Renal pelvis (tissue), 4 donors: ENCODE data around the gene SNAP25. TPM values are rescaled to one million over a fixed set of nuclear protein-coding genes. Genes with fewer than 3 reads are reported as not detected.
A peak's percentile ranks its signal among the peaks of the same experiment; 100 is the strongest.

Source experiments
- DNase-seq: peaks from one replicate; pipeline ENCODE4 v3.0.0-alpha.2; 2013
- polyA plus RNA-seq, 3 donors: library from polyadenylated mRNA; unstranded; fragments of 120-200 nt; gene quantifications; one replicate each; pipeline ENCODE4 v1.2.1, GENCODE V29; 2013; ENCODE audit not compliant: insufficient read length in 3 of 3

The SNAP25 gene
- polyA plus RNA-seq, 3 donors = 6.1 to 6.7 (median 6.6) TPM

GRCh38 chr20:10201321-10201870 is 17.2 kb upstream of the SNAP25 start:
- DNase-seq = no peak

DNA sequence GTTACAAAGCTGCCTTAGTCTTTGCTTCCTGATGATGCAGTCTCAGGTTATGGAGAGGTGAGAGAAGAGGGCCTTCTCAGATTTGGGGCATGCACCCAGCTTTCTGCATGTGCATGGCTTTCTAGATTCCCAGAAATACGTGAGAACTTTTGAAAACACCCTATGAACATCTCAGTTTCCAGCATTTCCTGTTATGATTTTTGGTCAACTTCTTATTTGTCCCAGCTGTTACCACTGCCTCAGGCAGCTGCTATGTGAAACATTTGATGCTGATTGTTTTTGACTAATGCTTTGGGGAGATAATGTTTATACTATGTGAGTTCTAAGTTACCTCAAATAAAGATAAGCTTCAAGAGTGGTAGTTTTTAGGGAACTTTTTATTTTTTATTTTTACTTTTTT is 9.5 kb upstream of the SNAP25 start:
- no peak for DNase-seq

DNA sequence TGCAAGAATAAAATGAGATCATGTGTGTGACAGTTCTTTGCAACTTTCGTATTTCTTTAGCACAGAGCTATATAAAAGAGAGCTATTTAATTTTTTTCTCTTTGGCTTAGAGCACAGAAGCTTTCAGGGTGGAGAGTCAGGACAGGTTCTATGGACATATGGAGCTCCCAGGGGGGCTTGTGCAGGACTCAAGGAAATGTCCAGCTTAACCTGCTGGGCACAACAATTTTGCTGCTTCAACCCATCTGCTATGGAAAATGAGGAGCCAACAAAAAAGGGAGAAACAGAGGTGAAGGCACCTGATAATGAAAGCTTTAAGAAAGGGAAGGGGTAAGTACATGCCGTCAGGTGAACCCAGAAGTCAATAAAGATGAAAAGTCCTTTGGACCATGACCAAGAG is 5.1 kb upstream of the SNAP25 start:
- no peak for DNase-seq

DNA sequence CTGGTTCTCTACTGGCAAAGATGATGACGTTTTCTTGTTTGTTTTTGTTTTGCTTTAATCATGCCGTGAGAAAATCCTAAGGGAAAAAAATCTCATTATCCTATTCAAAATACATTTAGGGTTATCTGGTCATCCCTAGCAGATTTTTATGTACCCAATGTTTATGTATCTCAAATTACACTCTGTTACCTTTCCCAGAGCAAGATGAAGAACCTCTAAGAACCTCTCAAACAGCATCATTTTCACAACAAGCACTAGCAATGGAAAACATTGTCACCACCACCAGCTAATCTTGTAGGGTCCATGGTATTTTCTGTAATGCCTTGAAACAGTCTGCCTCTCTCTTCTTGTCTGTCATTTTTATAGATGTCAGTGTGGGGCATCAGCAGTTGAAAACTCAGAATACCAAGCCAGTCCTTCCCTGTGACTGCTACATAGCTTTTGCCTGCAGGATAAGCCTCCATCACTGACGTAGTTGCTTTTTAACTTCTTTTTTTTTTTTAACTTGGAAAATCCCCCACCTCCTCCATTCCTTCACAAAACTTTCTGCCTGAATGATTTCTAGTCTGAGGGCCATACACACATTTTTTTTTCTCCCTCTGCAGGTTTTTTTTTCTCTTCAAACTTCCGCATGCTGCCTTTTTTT is 2.4 kb upstream of the SNAP25 start:
- peak; percentile 19 for DNase-seq

GRCh38 chr20:10217721-10218410 is 764 bp upstream of the SNAP25 start:
- DNase-seq = peak; percentile 61

GRCh38 chr20:10219452-10219791 is 792 bp downstream of the SNAP25 start:
- DNase-seq = peak; percentile 87

DNA sequence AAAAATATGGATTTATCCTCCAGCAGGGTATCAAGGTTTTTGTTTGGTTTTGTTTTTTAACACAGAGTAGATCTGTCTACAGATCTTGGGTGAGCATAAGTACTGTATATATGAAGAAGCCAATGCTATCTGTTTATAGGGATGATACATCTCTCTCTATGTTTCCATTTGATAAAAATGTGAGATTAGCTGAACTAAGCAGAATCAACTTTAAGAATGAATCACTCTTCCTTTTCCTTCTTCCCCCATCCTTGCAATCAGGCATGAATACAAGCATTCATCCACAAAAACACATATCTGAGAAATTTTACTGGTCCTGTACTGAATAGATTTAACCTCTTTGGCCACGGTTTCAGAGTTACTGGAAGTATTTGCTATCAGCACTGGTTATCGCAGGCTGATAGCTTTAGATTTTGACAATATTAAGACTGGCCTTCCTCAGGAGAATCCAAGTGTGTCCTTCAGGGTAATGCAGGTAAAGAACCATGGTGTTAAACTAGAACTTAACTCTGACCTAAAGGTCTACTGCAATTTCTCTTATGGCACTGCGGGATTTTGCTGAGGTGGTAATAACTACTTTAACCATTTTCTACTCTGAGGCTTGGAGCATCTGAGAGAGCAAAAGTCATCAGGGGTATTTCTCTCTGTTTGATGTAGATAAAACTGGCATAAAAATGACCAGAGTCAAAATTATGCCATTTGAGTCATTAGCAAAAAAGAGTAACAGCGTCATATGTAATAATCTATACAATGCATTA is 1.5 kb downstream of the SNAP25 start:
- DNase-seq = no peak

DNA sequence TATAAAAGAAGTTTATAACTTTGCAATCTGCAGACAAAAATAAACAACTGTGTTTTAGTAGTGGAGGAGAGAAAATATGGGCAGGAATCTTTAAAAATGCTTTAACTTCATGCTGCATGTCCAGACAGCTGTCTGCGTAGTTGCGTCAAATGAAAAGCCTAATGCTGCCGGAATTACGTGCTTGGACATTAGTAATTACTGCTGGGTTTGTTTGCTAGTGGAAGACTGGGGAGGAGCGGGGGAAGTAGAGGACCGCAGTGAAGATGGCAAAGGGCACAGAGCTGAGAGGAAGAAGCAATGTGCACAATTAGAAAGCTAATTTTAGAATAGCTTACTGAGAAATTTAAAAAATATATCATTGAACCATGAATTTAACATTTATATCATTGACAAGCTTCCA is 2.4 kb downstream of the SNAP25 start:
- DNase-seq = no peak

DNA sequence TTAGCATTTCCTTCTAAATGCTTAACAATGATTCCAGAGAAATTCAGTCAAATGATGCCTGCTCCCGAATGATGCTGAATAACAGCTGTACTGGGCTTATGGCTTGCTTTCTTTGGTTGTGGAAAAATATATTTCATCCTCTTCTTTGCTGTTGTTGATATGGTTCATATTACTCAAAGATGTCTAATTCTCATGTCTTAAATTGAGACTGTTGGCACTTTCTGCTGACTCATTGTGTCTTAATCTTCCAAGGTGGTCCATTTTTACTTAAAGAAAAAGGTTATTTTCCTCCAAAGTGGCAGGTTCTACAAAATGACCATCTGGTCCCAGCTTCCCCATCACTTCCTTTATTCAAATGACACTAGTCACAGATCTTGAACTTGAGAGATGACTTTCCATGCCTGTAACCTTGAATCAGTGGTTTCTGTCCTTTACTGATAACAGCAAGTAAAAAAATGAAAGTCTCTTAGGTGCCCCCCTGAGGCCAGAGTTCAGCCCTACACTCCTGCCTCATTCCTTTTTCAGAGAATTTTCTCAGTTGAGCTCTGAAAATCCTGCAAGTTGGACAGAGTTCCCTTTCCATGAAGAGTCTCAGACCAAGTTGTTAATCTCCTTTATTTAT is 6.9 kb downstream of the SNAP25 start:
- DNase-seq = no peak

DNA sequence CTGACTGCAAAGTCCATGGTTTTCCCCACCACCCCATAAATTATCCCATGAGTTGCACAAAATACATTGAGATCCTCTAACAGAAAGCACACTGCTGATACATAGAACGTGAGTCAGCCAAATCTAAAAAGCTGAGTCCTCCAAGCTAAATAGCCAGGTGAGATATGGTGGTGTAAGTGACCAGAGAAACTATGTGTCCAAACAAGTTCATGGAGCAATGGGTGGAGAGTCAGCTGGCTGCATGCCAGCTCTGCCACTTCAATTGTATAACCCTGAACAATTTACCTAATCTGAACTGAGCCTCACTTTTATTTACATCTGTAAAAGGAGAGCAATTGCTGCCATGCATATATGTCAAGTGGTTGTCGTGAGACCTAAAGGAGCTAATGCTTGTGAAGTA is 9.7 kb downstream of the SNAP25 start:
- no peak for DNase-seq

GRCh38 chr20:10231290-10231689 is 12.7 kb downstream of the SNAP25 start:
- no peak for DNase-seq

- no peak for DNase-seq
These were observed 18.2 kb downstream of the SNAP25 start for GRCh38 chr20:10236540-10237533.

- DNase-seq = peak; percentile 10
These were observed 21.3 kb downstream of the SNAP25 start for GRCh38 chr20:10239954-10240353.

- no peak for DNase-seq
These were observed 22.0 kb downstream of the SNAP25 start for GRCh38 chr20:10240655-10241054.

- DNase-seq = no peak
These were observed 23.5 kb downstream of the SNAP25 start for GRCh38 chr20:10242166-10242565.

DNA sequence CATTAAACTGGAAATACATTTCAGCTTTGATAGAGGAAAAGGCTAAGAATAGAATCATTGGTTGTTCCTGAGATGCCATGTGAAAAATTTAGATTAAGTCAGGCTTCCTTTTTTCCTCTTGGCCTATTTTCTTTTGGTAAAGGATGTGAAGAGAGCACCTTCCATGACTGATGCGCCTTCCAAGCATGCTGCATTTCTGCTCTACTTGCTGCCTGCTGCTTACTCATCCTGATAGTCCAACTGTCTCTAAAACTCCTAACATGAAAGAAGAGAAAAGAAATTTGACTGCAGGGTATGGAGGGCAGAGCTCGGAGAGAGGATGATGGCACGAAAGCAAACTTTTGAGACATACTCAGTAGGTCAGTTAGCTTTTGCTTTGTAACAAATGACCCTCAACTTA is 28.8 kb downstream of the SNAP25 start:
- no peak for DNase-seq

- DNase-seq = no peak
These were observed 30.6 kb downstream of the SNAP25 start for GRCh38 chr20:10249048-10249770.

GRCh38 chr20:10249822-10250221 is 31.2 kb downstream of the SNAP25 start:
- DNase-seq = no peak

- no peak for DNase-seq
These were observed 32.3 kb downstream of the SNAP25 start for GRCh38 chr20:10250902-10251301.

- no peak for DNase-seq
These were observed 35.1 kb downstream of the SNAP25 start for GRCh38 chr20:10253780-10254179.
